Fibroblast of pulmonary artery (primary cell): ENCODE data around the gene GABRB1.

ENCODE experiments used
- DNase-seq: peaks from one replicate; pipeline ENCODE4 v3.0.0-alpha.2; 2010; ENCODE audit warnings: low read depth
- H3K4me3 ChIP-seq: replicated peaks from 2 replicates; pipeline ENCODE4 v1.5.1; 2011; ENCODE audit warnings: low read depth, mild to moderate bottlenecking, control low read depth, low read length, moderate library complexity
- CTCF ChIP-seq: IDR thresholded peaks from 2 replicates; pipeline ENCODE4 v1.5.1; 2011; ENCODE audit warnings: mild to moderate bottlenecking, control low read depth, low read length, inconsistent platforms; ENCODE audit errors: missing control alignments

The GABRB1 gene

GRCh38 chr4:47219586-47219985, 188.2 kb downstream of the GABRB1 start:
- no peak for TF ChIP-seq CTCF
- DNase-seq = peak; percentile 21
- H3K4me3 ChIP-seq = no peak overlapping the region

- peak; percentile 82 for DNase-seq
- TF ChIP-seq CTCF = no peak
- no peak overlapping the region for H3K4me3 ChIP-seq
These were observed 190.4 kb downstream of the GABRB1 start for GRCh38 chr4:47221721-47222120.

DNA sequence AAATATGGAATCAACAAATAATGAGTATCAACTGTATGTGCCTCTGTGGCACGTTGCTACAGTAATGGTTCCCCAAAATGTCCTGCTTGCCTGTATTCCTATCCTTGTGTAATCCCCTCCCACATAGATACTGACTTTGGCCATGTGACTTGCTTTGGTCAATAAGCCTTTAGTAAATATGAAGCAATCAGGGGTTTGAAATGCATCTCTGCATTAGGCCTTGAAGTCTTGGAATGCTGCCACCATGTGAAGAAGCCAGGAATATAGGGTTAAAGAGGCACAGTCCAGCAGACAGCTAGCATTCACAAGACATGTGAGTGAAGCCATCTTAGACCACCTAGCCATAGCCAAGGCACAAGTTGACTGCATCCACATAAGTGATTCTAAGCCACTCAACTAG, 190.9 kb downstream of the GABRB1 start:
- DNase-seq = peak; percentile 55
- no peak overlapping the region for H3K4me3 ChIP-seq
- TF ChIP-seq CTCF = no peak

DNA sequence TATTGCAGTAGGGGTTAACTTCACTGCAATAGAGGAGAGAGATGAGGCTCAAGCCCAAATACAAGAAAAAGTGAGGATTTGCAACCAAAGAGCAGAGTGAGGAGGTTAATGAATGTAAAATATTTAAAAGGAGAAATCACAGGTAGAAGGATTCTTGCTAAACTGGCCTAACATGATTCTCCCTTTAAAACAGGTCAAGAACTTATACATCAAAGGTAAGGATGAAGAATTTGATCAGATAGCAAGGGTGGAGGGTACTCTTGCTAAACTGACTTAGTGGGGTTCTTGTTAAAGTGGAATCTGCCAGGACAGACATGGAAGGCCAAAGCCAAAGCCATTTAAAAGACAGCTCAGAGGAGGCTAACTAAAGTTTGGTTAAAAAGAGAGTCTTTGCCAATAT, 193.0 kb downstream of the GABRB1 start:
- TF ChIP-seq CTCF = no peak
- H3K4me3 ChIP-seq = no peak overlapping the region
- no peak for DNase-seq

DNA sequence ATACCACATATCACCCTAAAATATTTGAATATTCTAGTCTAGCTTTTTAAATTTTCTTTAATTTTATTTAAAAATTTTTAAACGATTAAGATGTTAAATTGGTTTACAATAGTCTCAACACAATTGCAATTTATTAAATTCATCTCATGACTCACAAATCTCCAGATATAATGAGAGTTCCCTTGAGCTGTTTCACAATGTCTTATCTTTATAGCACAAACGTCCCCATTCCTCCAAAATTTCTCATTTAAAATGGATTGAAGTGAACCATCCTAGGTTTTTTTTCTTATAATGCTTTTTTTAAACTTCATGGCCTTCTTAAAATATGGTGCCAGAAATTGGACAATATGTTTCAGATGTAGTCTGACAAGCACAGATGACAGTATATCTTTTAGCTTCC, 204.4 kb downstream of the GABRB1 start:
- TF ChIP-seq CTCF = no peak
- no peak overlapping the region for H3K4me3 ChIP-seq
- peak; percentile 34 for DNase-seq

DNA sequence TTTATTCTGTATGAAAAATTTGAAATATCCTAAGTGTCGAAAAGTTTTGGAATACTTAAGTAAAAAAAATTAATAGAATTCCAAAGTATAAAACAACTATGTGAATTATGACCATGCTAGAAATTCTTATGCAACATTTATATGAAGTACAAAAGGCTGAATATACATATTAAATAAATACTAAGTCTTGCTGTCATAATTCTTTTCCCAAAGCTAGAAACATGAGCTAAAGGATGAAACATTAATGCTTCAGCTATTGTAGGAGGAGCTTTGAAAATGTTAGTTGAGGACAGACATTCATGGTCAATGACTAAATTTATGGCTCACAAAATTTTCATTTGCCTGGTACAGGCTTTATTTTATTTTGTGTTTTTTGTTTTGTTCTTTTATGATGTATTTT, 207.3 kb downstream of the GABRB1 start:
- TF ChIP-seq CTCF = no peak
- DNase-seq = peak; percentile 13
- no peak overlapping the region for H3K4me3 ChIP-seq

DNA sequence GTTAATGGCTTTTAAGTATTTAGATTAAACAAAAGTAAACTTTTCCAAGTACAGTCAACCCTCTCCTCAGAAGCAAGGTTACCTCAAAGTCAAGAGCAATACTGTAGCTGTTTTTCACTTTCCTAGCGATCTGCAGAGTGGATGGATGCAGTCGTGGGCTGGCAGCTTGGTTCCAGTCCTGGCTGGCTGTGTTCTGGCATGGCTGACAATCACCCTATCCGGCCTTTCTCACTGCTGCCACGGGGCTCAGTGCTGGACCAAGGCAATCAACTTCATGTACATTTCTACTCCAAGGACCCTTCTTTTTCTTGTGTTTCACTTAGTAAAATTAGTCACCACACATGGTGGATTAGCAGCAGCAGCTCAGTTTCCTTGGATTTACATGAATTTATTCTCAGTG, 208.3 kb downstream of the GABRB1 start:
- no peak for TF ChIP-seq CTCF
- no peak for DNase-seq
- no peak overlapping the region for H3K4me3 ChIP-seq
